ENCODE data around the gene DCDC1.
"Not testable (repeated sequence)": the region's sequence is repeated elsewhere in the genome, so short reads cannot be mapped to it uniquely, and the experiment has no call there.

DCDC1 gene

DNA sequence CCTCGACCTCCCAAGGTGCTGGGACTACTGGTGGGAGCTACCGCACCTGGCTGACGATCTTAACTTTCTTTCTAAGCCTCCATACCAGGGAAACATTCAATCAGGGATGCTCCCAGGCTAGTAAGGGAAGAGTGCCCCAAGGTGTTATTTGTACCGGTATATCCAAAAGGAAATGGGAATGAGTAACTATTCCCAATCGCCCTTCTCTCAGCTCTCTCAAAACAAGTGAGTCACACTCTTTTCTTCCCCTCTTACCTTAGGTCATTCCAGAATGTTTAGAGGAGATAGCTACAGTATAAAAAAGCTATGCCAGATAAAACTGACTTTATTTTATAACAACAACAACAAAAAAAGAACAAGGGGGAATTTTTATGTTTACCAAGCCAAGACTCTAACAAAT lies 13.7 kb downstream of the DCDC1 start:
- no peaks in the 10 kb centered on the region for H3K4me1 Mint-ChIP-seq (ENCODE audit: low read depth)
- H3K27ac Mint-ChIP-seq = no peak overlapping the region
- no peaks in the 10 kb centered on the region for H3K36me3 Mint-ChIP-seq (ENCODE audit: low read depth)
- no peak overlapping the region for H3K4me3 Mint-ChIP-seq
- no peaks in the 10 kb centered on the region for H3K9me3 Mint-ChIP-seq
- H3K27me3 Mint-ChIP-seq (ENCODE audit: low read depth) = peaks cover 4% of the 10 kb centered on the region

DNA sequence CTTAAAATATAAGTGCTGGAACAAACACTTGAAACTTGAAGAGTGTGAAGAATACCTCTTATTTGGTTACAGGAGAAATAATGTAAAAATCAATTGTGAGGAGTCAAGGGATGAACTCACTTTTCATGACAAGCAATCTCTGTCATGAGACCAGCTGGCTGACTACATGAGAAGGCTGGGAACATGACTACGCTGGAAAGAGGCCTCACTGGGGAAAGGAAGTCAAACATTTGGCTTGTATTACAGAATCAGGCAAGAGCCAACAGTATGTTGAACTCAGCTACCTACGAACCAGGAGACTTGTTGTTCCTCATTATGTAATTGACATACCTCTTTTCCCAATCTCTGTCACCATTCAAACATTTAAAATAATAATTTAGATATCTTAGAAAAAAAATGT lies 14.4 kb downstream of the DCDC1 start:
- Mint-ChIP-seq H3K4me1 (ENCODE audit: low read depth) (no peaks in the 10 kb centered on the region), H3K27ac (no peak overlapping the region), H3K36me3 (ENCODE audit: low read depth) (no peaks in the 10 kb centered on the region), H3K27me3 (ENCODE audit: low read depth) (peaks cover 4% of the 10 kb centered on the region), H3K9me3 (no peaks in the 10 kb centered on the region), H3K4me3 (no peak overlapping the region)

DNA sequence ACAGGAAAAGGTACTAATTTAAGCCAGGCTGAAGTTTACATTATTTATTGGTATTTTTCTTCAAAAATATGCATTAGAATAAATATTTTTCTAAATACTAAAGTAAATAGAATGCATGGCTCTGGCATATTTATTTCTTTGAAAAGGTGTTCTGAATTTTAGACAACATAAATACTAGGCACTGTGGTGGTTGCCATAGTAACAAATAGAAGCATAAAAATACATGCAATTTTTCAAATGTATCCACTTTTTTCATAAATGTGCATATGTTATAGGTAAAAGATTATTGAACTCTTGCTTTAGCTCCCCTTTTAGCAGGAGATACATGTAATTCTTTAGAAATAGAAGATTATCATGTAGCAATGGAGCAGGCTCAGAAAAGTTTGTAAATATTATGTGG lies 18.4 kb downstream of the DCDC1 start:
- H3K27me3 Mint-ChIP-seq (ENCODE audit: low read depth) = peaks cover 4% of the 10 kb centered on the region
- H3K4me1 Mint-ChIP-seq (ENCODE audit: low read depth) = no peaks in the 10 kb centered on the region
- no peak overlapping the region for H3K27ac Mint-ChIP-seq
- H3K9me3 Mint-ChIP-seq = no peaks in the 10 kb centered on the region
- no peak overlapping the region for H3K4me3 Mint-ChIP-seq
- H3K36me3 Mint-ChIP-seq (ENCODE audit: low read depth) = no peaks in the 10 kb centered on the region

DNA sequence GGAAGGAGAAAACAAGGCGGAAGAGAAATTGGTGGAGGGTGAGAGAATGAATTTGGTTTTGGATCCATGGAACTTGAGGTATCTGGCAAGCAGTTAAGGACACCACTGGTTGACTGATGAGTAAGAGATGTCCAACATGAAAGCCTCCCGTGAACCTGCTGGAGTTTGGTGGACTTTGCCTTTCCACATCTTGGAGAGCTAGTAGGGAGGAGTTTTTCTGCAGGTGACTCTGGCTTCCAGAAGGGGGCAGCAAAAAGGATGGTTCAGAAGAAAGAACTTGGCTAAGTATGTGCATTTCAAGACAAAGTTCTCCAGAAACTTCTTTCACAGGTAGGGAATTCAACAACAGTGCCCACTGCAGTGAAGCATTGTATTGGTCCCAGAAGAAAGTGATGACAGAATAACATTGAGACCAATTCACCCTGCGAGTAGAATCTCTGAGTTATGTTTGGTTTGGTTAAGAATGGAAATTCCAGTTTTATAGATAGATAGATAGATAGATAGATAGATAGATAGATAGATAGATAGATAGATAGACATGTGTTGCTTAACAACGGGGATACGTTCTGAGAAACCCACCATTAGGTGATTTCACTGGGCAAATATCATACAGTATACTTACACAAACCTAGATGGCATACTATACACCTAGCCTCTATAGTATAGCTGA lies 28.5 kb downstream of the DCDC1 start:
- no peaks in the 10 kb centered on the region for H3K36me3 Mint-ChIP-seq (ENCODE audit: low read depth)
- no peaks in the 10 kb centered on the region for H3K9me3 Mint-ChIP-seq
- no peak overlapping the region for H3K27ac Mint-ChIP-seq
- no peaks in the 10 kb centered on the region for H3K4me1 Mint-ChIP-seq (ENCODE audit: low read depth)
- H3K27me3 Mint-ChIP-seq (ENCODE audit: low read depth) = peaks cover 8% of the 10 kb centered on the region
- no peak overlapping the region for H3K4me3 Mint-ChIP-seq

DNA sequence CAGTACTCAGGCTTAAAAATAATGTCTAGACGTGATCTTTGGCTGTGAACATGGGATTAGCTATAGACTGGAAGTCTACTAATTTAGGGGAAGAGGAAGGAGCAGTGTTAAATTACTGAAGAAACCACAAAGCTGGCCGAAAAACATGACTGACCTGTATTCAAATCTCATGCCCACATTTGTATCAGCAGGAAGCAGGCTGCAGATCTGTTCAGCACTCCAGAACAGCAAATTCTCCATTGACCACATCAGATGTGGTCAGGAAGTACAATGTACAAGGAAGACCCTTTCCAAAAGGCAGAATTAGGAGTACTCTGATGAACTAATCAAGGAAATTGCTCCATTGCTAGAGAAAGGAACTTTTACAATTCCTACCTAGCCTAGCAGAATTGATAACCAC lies 31.7 kb downstream of the DCDC1 start:
- Mint-ChIP-seq H3K4me3 (no peak overlapping the region), H3K27me3 (ENCODE audit: low read depth) (peaks cover 4% of the 10 kb centered on the region)

DNA sequence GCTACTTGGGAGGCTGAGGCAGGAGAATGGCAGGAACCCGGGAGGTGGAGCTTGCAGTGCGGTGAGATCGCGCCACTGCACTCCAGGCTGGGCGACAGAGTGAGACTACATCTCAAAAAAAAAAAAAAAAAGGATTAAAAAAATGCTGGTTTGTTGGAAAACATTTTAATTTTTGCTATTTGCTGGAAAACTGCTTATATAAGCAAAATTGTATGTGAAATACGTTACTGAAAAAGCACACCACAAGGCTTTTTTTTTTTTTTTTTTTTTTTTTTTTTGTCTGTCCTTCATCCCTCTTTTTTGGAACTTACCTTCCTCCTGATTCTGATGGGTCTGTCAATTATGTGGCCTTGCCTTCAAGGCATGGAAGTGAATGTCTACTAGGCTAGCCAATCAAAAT lies 40.8 kb downstream of the DCDC1 start:
- Mint-ChIP-seq H3K9me3 (no peaks in the 10 kb centered on the region), H3K36me3 (ENCODE audit: low read depth) (no peaks in the 10 kb centered on the region), H3K27ac (no peak overlapping the region), H3K4me3 (no peak overlapping the region), H3K27me3 (ENCODE audit: low read depth) (no peaks in the 10 kb centered on the region), H3K4me1 (ENCODE audit: low read depth) (peaks cover 9% of the 10 kb centered on the region)

More for the DNA sequence above, 31.7 kb downstream of the DCDC1 start:
- Mint-ChIP-seq H3K36me3 (ENCODE audit: low read depth) (no peaks in the 10 kb centered on the region), H3K4me1 (ENCODE audit: low read depth) (no peaks in the 10 kb centered on the region), H3K27ac (no peak overlapping the region), H3K9me3 (no peaks in the 10 kb centered on the region)

DNA sequence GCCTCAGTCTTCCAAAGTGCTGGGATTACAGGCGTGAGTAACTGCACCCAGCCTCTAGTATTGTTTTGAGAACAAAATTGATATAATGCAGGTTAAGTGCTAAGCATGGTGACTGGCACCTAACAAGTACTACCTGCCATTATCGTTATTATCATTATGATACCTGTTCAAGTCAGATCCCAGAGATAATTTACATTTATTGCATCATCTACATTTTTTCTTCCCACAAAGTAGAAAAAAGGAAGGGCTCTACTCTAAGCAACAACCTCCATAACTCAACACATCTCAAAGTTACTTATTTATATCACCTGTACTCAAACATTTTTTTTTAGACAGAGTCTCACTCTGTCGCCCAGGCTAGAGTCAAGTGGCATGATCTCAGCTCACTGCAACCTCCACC lies 42.1 kb downstream of the DCDC1 start:
- no peak overlapping the region for H3K4me3 Mint-ChIP-seq
- no peak overlapping the region for H3K27ac Mint-ChIP-seq
- no peaks in the 10 kb centered on the region for H3K27me3 Mint-ChIP-seq (ENCODE audit: low read depth)
- no peaks in the 10 kb centered on the region for H3K36me3 Mint-ChIP-seq (ENCODE audit: low read depth)
- H3K4me1 Mint-ChIP-seq (ENCODE audit: low read depth) = peaks cover 9% of the 10 kb centered on the region
- H3K9me3 Mint-ChIP-seq = no peaks in the 10 kb centered on the region

DNA sequence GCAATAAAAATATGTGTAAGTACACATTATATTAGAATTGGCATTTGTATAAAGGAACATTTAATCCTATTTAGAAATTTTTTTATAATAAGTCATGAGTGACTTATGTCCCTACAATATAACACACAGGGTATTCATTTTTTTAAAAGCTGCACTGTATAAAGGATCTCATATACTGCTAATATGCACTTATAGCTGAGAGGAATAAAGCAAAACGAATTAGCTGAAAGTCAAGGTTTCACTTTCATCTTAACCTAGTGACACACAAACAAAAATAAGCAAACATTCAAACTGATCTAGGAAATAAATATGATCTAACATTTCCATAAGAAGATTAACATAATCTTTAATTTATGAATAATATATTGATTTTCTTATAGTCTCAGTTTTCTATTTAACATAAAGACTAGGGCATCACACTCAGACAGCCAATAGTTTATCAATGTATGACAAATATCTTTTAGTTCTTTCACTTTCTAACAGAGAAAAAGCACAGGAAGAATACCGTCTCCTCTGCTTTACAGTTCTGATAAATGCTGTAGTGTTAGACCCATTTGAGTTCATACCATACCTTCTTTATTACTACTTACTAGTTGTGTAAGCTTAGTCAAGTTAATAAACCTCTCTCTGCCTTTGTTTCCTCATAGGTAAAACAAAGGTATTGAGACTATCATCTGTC lies 42.9 kb downstream of the DCDC1 start:
- Mint-ChIP-seq H3K9me3 (no peaks in the 10 kb centered on the region), H3K4me3 (peak overlapping the region; percentile 27), H3K36me3 (ENCODE audit: low read depth) (no peaks in the 10 kb centered on the region), H3K4me1 (ENCODE audit: low read depth) (peaks cover 9% of the 10 kb centered on the region), H3K27ac (peak overlapping the region; percentile 47), H3K27me3 (ENCODE audit: low read depth) (no peaks in the 10 kb centered on the region)

DNA sequence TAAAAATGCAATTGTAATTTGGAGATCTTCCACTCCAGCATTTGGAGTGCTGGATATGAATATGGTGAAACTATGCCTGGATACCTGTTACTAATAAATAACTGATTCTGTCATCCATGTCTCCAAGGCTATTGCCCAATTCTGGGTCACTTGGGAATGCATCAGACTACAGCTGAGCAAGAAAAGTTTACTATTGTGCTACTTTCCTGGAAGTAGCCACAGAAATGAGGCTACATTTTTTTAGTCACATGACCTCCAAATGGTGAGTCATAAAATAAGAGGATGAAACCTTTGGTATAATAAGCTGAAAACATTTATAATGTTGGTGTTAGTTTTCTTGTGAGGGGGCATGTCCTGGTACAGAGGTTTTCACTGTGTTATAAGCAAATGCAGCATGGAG lies 44.4 kb downstream of the DCDC1 start:
- Mint-ChIP-seq H3K9me3 (no peaks in the 10 kb centered on the region), H3K27ac (no peak overlapping the region), H3K27me3 (ENCODE audit: low read depth) (no peaks in the 10 kb centered on the region), H3K4me3 (no peak overlapping the region), H3K4me1 (ENCODE audit: low read depth) (peaks cover 9% of the 10 kb centered on the region), H3K36me3 (ENCODE audit: low read depth) (no peaks in the 10 kb centered on the region)

DNA sequence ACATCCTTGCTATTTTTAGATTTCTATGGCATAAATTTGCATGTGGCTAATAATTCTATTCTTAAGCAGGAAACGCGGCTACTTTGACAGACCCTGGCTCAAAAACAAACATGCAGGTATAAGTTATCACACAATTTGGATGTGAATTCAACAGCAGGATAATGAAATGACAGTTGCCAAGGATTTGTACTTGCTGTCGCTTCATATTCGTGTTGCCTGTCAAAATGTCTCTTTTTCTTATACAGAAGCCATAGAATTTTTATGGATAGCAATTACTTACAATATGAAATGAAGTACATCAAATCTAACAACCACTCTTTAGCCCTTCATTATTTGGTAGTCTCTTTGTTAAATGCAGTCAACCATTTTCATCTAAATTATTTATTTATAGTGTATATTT lies 46.4 kb downstream of the DCDC1 start:
- no peak overlapping the region for H3K4me3 Mint-ChIP-seq
- H3K27ac Mint-ChIP-seq = no peak overlapping the region
- no peaks in the 10 kb centered on the region for H3K36me3 Mint-ChIP-seq (ENCODE audit: low read depth)
- H3K4me1 Mint-ChIP-seq (ENCODE audit: low read depth) = peaks cover 9% of the 10 kb centered on the region
- no peaks in the 10 kb centered on the region for H3K27me3 Mint-ChIP-seq (ENCODE audit: low read depth)
- H3K9me3 Mint-ChIP-seq = no peaks in the 10 kb centered on the region

DNA sequence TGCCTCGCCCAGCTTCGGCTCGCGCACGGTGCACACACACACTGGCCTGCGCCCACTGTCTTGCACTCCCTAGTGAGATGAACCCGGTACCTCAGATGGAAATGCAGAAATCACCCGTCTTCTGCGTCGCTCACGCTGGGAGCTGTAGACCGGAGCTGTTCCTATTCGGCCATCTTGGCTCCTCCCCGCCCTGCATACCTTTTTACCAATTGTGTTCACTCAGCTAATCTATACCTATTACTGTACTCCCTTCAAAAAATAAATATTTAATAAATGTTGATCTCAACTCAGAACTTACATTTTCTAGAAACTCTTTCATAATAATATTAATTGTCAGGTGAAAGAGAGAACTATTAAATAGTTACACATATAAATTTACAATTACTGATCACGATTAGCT lies 48.0 kb downstream of the DCDC1 start:
- not testable (repeated sequence) for H3K9me3 Mint-ChIP-seq; H3K27me3 Mint-ChIP-seq (ENCODE audit: low read depth); H3K4me3 Mint-ChIP-seq; H3K4me1 Mint-ChIP-seq (ENCODE audit: low read depth); H3K27ac Mint-ChIP-seq; H3K36me3 Mint-ChIP-seq (ENCODE audit: low read depth)

DNA sequence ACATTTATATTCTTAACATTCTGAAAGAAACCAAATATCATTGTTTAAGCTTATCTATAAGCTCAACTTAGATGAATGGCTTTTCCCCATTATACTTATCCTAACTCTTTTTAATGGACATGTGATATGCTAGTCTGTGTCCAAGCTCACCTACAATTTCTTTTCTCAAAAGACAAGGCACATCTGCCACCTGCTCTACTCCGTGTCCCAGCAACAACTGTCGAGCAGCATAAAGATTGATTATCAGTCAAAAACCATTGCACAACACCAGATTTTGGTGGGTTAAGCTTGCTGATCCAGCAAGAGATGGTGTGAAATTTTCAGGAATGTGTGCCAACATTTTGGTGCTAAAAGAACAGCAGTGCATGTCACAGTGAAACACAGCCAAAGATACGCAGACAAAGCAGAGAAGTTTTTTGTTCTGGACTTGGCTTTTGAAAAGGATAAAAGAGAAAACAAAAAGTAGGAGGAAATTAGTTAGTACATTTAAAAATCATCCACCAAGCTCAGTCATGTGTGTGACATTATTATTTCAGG lies 65.8 kb downstream of the DCDC1 start:
- no peak overlapping the region for H3K27ac Mint-ChIP-seq
- H3K36me3 Mint-ChIP-seq (ENCODE audit: low read depth) = no peaks in the 10 kb centered on the region
- no peaks in the 10 kb centered on the region for H3K9me3 Mint-ChIP-seq
- H3K4me3 Mint-ChIP-seq = no peak overlapping the region
- no peaks in the 10 kb centered on the region for H3K4me1 Mint-ChIP-seq (ENCODE audit: low read depth)
- peaks cover 2% of the 10 kb centered on the region for H3K27me3 Mint-ChIP-seq (ENCODE audit: low read depth)

DNA sequence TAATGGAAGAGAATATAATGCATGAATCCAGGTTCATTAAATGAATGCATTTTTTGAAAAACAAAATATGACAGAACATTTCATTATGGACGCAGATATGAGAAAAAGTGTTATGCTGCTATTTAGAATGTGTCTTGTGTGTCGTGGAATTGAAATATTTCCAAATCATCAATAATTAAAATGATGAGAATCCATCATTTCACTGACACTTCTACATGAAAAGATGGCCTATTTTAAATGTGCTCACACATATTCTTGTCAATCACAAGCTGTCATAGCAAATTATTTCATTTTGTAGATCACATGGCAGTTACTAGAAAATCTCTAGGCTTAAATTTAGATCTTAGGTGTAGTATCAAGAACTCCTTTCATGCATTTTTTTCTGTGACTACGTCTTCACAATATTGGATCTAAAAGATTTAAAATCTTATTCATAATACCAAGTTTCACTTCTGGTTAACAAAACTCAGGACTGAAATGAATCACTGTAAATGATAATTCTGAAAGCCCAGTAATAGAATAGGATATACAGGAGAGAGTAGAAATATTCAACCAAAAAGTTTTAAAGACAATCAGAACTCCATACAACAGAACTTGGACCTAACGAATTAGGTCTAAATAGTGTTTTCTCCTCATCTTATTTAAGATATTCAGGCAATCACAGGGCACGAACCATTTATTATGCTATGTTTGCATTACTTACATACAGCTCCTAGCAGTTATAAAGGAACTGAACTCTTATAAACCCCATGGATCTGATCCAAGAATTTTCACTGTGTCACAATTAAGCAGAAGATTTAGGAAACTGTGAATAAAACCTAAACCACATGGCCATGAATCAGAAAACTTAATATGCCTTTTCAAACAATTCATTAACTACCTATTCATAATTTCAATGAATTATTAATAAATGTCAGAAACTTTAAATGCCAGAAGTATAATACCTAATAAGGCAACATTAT lies 67.7 kb downstream of the DCDC1 start:
- Mint-ChIP-seq H3K36me3 (ENCODE audit: low read depth) (no peaks in the 10 kb centered on the region), H3K4me1 (ENCODE audit: low read depth) (no peaks in the 10 kb centered on the region), H3K9me3 (no peaks in the 10 kb centered on the region), H3K27ac (no peak overlapping the region), H3K27me3 (ENCODE audit: low read depth) (no peaks in the 10 kb centered on the region), H3K4me3 (no peak overlapping the region)

DNA sequence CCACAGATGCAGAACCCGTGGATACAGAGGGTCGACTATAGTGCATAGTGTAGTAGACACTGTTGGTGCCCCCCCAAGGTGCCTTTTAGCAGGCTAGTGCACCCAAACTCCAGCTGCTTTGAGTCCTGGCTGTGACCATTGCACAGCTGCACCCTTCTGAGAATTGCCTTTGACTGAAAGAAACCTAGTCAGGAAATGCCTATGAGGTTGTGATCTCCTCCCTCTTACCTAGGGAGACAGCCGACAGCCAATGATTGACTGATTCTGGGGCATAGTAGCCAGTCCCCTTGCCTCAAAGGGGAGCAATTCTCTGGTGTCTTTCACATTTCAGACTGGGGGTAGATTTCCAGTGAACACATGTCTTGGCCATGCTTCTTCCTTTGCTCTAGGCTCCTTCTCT lies 74.2 kb downstream of the DCDC1 start:
- no peak overlapping the region for H3K4me3 Mint-ChIP-seq
- no peak overlapping the region for H3K27ac Mint-ChIP-seq
- H3K27me3 Mint-ChIP-seq (ENCODE audit: low read depth) = peaks cover 4% of the 10 kb centered on the region
- no peaks in the 10 kb centered on the region for H3K4me1 Mint-ChIP-seq (ENCODE audit: low read depth)
- H3K36me3 Mint-ChIP-seq (ENCODE audit: low read depth) = no peaks in the 10 kb centered on the region
- H3K9me3 Mint-ChIP-seq = no peaks in the 10 kb centered on the region

Data from T-helper 1 cell treated with Interleukin-12 subunit alpha and Interleukin-12 subunit beta and Interleukin-4 antibody, amounts not matched to agents 30 μg/mL and 1 μg/mL, for 36 hours (primary cell).